Measurements from ENCODE around the gene SOX10.

The SOX10 gene

DNA sequence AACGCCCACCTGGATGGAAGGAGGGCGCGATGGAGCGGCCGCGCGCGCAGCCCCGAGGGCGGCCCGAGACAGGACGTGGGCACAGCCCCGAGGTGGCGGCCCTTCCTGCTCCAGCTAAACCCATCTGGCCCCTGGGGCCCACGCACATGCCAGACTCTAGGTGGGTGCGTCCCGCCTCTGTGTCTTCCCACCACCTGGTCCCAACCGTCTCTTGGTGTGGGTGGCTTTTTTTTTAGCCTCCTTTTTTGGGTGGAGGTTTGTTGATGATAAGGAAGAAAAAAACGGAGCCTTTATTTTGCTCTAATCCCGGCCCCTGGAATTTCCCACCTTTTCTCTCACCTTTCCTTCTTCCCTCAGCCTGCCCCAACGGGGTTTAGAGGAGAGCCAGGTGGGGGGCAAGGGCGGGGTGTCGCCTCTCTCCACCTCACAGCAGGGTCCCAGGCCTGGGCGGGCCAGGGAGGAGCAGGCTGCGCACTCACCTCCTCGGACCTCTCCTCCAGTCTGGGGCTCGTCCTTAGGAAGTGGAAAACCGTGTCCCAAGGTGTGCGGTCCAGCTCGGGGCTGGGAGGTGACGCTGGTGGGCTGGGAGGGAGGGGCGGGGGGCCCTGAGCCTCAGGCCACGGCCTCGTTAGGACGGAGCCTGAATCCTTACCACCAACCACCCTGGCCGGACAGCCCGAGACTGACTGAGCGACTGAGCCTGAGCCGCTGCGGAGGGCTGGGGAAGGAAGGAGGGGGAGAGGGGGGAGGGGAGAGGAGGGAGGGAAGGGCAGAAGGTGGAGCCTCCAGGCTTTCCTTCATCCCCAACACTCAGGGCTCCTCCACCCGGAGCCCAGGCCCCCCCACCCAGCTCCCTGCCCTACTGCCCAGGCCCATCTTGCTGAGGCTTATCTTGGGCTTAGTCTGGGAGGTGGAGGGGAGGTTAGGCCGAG, at the start of gene SOX10:
Gene SOX10, minus strand, starts transcription at position 696 of the 932 bp plus-strand sequence. CDS start 771 bp downstream, outside the sequence.
- no peak for DNase-seq (ENCODE audit: low read depth in 2 of 2)

DNA sequence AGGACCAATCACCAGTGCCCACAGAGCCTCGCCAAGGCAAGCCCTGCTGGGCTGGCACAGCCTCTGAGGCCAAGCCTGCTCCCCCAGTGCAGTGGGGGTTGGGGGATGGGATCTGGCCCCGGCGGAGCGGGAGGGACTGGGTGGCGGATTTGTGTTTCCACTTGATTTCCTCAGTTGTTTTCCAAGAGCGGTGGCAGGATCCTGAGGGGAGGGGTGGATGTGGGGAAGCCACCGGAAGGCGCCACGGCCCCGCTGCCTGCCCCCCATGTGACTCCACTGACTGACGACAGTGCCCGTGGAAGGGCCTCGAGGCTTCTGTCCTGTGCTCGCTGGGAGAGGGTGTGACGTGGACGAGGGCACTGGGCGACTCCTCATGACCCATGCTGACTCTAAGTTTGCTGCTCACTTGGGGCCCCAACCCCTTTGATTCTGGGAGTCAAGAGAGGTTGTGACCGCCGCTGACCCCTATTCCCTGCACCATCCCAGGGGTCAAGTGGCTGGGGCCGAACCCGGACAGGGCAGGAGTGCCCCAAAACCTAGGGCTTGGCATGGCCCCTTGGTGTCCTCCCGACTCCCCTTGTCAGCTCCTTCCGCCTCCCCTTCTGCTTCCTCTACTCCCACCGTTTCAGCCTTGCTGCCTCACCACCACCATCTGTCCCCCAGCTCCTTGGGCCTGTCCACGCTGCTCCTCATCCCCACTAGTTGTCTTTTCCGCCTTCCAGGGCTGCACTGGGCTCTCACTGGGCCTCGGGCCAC, 49.3 kb upstream of the SOX10 start:
- no peak for DNase-seq (ENCODE audit: low read depth in 2 of 2)

DNA sequence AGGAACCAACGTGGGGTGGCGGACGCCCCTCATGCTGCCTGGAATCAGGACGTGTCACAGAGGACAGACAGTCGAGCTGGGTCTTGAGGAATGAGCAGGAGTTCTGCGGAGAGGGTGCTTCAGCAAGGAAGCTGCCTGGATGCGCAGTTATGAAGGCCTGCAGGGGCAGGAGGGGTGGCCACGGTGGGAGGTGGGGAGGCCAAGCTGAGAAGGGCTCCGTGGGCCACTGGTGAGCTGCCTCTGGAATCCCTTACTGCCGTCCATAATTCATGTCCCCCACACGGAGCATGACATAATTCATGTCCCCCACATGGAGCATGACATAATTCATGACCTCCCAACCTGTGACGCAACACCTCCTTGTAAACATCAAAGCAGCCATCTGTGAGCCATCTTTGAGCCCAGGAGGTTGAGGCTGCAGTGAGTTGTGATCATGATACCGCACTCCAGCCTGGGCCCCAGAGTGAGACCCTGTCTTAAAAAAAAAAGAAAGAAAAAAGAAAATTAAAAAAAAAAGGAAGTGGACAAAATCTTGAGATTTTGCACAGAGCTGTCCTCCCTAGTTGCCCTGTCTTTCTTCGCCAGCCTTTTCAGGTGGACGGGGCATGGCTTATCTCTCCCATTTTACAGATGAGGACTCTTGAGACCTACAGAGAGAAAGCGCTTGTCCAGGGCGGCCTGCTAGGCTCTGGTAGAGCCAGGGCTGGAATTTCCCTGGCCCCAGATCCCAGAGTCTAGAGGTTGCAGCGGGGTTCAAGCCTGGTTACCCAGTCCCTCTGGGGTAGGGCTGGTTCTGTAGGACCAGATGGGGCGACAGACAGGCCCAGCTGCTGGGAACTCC, 48.5 kb upstream of the SOX10 start:
- no peak for DNase-seq (ENCODE audit: low read depth in 2 of 2)

DNA sequence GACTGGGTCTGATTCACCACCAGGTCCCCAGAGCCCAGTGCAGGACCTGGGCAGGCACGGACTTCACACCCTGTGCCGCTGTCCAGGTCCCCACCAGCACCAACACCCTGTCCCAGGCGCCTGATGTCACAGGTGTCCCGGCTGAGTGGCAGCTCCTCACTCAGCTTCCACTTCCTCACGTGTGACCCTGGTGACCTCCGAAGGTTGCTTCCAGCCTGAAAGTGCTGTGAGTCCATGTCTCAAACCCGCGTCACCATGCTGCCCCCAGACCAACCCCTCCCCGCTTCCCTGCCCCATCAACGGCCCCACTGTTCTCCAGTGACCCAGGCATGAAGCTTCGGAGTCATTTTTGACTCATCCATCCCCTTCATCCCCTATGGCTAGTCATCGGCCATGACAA, 47.1 kb upstream of the SOX10 start:
- no peak for DNase-seq (ENCODE audit: low read depth in 2 of 2)

DNA sequence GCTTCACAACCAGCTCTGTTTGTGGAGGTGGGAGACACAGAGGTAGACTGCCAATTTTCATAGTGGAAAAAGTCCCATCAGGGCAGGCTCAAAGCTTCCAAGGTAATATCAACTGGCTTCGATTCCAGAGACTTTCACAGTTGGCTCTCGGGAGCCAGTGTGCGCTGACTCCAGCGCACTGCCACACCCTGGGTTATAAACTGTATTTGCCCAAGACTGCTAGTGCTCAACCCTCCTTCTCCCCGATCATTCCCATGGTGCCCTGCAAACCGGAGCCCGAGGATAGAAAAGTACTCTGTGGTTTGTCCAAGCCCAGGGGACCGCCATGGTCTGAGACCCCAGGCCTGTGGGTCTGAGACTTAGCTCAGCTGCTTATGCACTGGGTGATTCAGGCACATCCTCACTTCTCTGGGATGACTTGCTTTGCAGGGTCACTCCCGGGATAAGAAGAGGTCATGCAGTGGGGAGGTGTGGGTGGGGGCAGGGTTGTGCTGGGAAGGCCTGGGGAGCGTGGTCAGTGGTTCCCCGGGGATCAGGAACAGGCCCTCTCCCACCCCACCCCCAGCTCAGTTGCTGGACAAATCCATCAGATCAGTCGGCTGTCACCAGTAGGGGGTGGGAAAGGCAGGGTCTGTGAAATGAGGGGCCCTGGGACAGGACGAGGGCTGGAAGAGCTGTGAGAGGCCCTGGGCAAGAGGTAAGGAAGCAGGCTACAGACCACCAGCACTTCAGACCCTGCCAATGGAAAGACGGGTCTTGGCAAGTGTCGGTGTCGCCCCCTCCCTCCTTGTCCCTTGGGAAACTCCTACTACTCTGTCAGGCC, 46.2 kb upstream of the SOX10 start:
- DNase-seq (ENCODE audit: low read depth in 2 of 2) = no peak

DNA sequence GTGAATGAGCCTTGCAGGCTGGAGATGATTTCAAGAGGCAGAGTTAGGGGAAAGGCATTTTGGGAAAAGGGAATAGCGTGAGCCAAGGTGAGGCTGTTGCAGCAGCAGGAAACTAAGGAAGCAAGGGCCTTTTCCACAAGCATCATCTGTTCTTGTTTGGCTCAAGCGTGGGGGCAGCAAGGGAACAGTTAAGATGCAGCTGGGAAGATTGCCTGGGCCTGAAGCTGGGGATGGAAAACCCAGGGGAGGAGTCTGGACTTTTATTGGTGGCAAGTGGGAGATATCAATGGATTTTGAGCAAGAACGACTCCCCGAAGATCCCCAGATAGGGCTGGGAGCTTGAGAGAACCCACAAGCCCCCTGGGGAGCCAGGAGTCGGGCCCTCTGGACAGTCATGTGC, 45.5 kb upstream of the SOX10 start:
- DNase-seq (ENCODE audit: low read depth in 2 of 2) = no peak

DNA sequence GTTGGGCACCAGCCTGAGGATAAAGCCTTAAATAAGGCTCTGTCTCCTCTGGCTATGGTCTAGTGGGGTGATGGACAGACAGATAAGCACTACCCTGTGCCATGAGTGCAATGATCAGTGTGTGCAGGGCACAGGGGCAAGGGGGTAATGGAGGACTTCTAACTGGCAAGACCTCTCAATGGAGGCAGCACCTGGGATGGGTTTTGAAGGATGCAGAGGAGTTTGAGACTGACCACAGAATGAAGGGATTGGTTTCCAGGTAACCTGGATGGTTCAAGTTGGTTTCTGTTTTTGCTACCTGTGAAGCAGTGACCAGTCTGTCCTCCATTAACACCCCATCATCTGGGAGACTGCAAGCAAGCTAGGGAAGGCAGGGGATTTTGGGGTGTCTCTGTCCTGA, 45.0 kb upstream of the SOX10 start:
- no peak for DNase-seq (ENCODE audit: low read depth in 2 of 2)

DNA sequence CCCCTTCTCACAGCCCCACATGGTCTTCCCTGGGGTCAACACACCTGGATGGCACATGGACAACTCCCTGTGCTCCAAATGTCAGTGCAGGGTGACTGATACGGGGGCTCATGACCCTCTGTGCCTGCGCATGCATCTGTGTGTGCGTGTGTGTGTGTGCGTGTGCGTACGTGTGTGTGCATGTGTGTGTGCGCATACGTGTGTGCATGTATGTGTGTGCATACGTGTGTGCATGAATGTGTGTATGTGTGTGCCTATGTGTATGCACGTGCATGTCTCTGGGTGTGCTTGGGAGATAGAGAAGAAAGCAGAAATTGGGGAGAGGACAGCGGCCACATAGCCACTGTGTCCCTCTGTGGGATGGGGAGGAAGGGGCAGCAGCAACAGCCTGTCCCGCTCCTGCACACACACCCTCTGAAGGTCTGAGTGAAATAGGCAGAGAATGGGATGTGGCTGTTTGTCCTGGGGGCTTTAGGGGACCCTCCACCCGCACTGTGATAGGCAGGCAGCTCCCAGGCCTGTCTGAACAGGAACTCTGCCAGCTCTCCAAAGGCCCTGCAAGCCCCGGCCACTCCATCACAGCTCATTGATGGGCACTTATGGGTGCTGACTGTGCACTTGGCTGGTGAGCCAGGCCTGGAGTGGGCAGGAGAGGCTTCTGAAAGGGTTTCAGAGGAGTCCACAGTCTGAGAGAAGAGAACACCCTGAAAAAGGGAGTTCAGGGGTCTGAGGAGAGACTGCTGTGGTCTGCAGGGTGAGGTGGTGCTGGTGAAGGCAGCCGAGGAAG, 44.2 kb upstream of the SOX10 start:
- no peak for DNase-seq (ENCODE audit: low read depth in 2 of 2)

DNA sequence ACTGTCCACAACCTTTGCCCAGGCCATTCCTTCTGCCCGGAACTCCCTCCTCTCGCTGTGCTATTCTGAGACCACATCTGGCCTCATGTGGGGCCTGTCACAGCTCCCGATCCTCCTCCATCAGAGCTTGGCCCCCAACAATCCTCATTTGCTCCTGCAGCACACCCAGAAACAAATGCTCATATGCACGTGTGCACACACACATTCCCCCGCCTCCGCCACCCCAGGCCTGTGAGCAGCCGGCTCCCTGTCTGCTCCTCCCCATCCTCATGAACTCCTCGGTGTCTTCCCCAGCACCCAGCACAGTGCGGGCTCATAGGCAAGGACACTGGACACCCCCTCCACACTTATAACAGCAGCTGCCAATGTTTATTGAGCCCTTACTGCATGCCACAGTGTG, 43.1 kb upstream of the SOX10 start:
- no peak for DNase-seq (ENCODE audit: low read depth in 2 of 2)

DNA sequence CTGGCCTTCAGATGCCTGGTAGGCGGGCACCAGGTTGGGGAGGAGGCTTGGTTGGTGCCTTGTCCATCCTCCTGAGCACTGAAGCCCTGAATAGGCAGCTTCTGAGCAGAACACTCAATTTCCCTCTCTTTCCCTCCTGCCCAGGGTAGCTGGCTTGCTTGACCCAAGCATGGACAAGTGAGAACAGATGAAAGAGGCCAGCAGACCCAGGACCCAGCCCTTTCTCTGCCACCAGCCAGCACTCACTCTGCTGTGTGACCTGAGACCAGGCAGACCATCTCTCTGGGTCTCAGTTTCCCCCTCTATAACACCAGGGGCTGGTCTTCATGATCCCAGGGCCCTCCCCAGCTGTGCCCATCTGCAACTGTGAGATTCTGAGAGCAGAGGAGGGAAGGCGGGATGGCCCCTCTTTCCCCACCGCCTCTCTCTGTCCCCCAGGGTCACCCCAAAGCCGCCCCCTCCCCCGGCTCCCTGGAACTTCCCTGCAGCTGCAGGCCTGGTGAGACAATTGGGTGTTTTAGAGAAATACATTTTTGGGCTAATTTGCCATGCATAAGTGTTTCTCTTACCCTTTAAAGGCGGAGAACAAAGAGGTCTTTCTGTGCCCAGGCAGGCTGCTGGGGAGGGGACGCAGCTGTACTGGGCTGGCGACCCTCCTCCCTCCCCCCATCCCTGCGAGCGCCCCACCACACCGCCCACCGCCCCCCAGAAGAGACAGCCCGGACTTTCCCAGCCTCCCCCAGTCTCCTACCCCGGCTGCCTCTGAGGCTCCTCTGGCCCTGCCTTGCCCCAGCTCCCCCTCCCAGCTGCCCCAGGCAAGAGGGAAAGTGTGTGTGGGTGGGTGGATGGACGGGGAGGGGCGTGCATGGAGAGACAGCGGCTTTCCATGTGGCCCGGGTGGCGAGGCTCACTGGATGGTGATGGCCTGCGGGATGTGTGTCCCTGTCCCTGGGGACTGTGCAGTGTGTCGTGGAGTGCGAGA, 42.1 kb upstream of the SOX10 start:
- no peak for DNase-seq (ENCODE audit: low read depth in 2 of 2)

DNA sequence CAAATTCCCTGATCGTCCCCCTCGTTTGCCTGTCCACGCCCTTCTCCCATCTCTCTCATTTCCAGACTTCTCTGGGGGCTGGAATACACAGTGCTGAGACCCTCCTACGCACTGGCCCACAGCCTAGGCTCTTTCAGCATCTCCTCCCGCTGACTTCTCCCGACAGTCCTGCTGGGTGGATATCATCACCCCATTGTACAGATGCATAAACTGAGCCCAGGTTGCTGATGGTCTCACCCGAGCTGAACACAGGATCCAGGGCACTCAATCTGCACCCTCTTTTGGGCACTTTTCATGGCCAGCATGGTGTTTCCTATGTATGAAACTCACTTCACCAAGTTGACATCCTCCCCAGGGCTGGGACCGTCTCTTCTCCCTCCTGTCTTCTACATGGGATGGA, 41.2 kb upstream of the SOX10 start:
- DNase-seq (ENCODE audit: low read depth in 2 of 2) = no peak

DNA sequence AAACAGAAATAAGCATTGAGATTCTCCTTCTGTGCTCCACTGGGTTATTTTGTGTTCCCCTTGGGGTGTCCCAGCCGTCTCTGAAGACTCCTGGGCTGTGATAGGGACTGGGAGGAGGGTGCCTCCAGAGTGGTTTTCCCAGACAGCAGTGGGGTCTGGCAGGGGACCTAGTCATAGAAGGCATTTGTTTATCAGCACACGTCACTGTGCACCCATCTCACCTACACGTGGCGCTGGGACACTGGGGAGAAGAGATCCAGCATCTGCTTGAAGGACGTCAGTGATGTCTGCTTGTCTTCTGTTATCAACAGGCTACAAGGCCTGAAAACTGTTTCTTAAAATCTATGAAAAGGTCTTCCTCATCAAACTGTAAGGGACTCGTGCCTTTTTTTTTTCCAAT, 38.7 kb upstream of the SOX10 start:
- DNase-seq (ENCODE audit: low read depth in 2 of 2) = no peak

DNA sequence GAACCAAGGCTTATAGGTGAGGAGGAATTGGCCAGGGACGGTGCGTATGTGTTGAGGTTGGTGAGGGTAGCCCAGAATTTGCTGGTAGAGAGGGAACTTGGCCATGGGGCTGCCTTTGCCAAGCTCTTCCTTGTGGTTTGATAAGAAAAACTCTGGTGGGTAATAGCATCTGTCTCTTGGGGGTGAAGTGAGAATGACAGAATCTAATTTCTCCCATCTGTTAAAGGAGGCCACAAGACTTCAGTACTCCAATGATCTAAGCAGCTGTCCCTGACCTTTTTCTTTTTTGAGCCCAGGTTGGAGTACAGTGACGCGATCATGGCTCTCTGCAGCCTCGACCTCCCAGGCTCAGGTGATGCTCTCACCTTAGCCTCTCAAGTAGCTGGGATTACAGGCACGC, 36.9 kb upstream of the SOX10 start:
- DNase-seq (ENCODE audit: low read depth in 2 of 2) = no peak

DNA sequence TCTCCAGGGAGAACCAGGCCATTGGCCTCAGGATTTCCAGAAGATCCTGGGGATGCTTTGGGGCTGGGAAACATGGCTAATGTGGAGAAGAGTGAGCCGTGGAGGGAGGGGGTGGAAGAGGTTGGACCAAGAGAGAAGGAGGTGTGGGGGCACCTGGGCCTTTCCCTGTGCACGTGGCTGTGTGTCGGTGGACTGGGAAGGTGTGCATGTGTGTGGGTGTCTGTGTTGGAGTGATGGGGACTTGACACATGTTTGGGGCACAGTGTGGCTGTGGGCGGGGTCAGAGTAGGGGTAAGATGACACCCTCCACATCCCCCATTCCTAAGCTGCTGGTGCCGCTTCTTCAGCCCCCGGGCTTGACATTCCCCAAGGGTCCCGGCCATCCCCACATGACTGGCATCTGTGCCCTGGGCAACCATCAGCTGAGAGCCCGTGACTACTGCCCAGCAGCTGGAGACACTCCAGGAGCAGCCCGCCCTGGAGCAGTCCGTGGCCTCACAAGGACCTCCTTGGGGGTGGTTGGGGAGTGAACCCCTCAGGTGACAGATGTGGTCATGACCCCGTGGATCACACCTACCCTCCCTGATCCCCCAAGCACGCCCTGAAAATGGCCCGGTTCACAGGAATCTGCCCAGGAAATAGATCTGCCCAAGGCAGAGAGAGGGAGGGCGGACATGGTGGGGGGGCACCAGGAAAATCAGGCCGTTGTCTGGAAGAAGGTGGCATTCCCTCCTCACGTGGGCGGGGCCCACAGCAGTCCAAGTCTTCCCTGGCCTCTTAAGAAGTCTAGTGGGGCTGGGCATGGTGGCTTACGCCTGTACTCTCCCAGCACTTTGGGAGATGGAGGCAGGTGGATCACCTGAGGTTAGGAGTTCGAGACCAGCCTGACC, 34.8 kb upstream of the SOX10 start:
- DNase-seq (ENCODE audit: low read depth in 2 of 2) = no peak

DNA sequence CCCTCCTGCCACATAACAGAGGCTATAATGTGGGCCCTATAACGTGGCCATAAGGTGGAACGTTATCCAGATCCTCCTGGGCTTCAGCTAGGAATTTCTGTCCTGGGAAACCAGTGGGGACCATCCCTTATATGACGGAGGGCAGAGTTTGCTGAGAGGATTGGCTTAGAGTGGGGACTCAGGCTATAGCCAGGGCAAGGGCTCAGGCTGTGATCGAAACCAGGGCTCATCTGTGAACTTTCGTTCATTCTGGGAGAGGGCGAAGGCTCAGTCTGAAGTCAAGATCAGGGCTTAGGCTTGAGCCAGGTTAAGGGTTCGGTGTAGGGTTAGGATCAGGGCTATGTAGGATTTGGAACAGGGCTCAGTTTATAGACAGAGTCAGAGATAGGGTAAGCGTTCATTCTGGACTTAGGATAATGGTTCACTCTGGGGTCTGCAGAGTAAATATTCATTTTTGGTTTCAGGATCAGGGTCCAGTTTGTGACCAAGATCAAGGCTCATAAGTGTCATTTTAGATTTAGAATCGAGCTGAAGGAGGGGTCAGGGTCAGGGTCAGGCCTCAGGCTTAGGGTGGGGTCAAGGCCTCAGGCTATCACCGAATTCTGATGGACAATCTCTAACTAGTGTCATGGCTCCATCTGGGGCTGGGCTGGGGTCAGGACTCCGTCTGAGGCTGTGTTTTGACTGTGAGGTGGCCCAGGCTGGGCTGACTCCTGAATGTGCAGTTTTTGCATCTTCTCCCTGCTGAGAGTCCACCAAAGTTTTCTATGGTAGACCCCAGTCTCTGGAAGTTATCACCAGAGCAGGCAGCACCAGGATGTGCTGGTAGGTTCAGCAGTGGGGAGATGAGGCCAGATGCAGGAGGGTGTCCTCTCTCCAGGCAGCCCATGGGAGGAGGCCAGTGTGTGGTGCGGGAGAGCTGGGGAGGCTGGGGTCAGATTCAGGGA, 33.9 kb upstream of the SOX10 start:
- DNase-seq (ENCODE audit: low read depth in 2 of 2) = no peak

DNA sequence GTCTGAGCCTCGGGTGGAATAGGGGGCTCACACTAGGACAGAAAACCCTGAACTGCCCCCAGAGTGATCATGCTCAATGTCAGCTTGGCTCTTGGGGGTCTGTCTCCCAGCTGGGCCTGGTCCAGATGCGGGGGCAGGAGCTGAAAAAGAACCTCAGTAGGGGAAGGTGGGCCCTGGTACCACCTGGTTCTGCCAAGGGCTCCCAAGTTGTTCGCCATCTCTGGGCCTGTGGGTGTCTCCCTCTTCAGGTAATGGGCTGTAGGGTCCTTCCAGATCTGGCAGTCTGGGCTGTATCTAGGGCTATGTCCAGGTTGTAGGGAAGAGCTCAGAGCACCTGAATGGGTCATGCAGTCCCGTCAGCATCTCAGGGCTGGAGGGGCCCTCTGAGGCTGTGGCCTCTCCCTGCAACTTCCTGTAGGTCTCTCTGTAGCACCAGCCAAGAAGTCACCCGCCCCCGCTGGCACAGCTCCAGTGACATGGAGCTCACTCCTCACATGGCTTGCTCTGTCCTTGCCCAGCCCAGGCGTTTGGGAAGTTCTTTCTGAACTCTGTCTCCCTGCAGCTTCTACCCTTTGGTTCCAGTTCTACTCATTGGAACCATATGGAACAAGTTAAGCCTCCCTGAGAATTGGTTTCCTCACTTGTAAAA, 33.0 kb upstream of the SOX10 start:
- DNase-seq (ENCODE audit: low read depth in 2 of 2) = no peak
